Brain microvascular endothelial cell (primary cell): ENCODE measurements around the gene PADI3.

Experiments
- DNase-seq: peaks from one replicate; pipeline ENCODE4 v3.0.0-alpha.2; 2020
- H3K27ac ChIP-seq: fragments of 250-450 bp; sonication (Bioruptor Pico); 2 replicates; pipeline ENCODE4 v1.5.1; 2020; ENCODE audit warnings: mild to moderate bottlenecking, moderate library complexity
- H3K27me3 ChIP-seq: fragments of 250-450 bp; sonication (Bioruptor Pico); replicated peaks from 2 replicates; pipeline ENCODE4 v1.5.1; 2020; ENCODE audit warnings: mild to moderate bottlenecking
- H3K36me3 ChIP-seq: fragments of 250-450 bp; sonication (Bioruptor Pico); replicated peaks from 2 replicates; pipeline ENCODE4 v1.5.1; 2020; ENCODE audit warnings: mild to moderate bottlenecking
- H3K4me3 ChIP-seq: 2 replicates; pipeline ENCODE4 v1.5.1; 2011; ENCODE audit warnings: low read depth, mild to moderate bottlenecking, control low read depth, low read length, moderate library complexity
- CTCF ChIP-seq: IDR thresholded peaks from 2 replicates; pipeline ENCODE4 v1.5.1; 2011; ENCODE audit warnings: low read depth, mild to moderate bottlenecking, moderate library complexity, low read length, control low read depth, inconsistent platforms; ENCODE audit errors: missing control alignments
- in situ Hi-C: cut with HindIII; loops from 2 replicates; pipeline ENCODE4 v1.10.0; 2017; ENCODE audit warnings: low sequenced_read_pairs, low pct_ligation_motif_present

PADI3 gene

GRCh38 chr1:17264470-17264869 lies 15.6 kb downstream of the PADI3 start:
- Histone ChIP-seq H3K36me3 (no peaks in the 10 kb centered on the region), H3K27ac (no peak overlapping the region), H3K27me3 (no peaks in the 10 kb centered on the region), H3K4me3 (no peak overlapping the region)
- in situ Hi-C loops = no loop called here
- TF ChIP-seq CTCF = no peak
- no peak for DNase-seq

GRCh38 chr1:17265162-17265561 lies 16.3 kb downstream of the PADI3 start:
- DNase-seq = no peak
- no peak overlapping the region for H3K27ac ChIP-seq
- TF ChIP-seq CTCF = no peak
- no peak overlapping the region for H3K4me3 ChIP-seq
- H3K27me3 ChIP-seq = no peaks in the 10 kb centered on the region
- in situ Hi-C loops = no loop called here
- no peaks in the 10 kb centered on the region for H3K36me3 ChIP-seq

- TF ChIP-seq CTCF = no peak
- Histone ChIP-seq H3K27me3 (no peaks in the 10 kb centered on the region), H3K27ac (no peak overlapping the region), H3K4me3 (no peak overlapping the region), H3K36me3 (no peaks in the 10 kb centered on the region)
- in situ Hi-C loops = no loop called here
- DNase-seq = no peak
These were observed 17.1 kb downstream of the PADI3 start for GRCh38 chr1:17265950-17266349.

GRCh38 chr1:17270891-17271765 lies 22.2 kb downstream of the PADI3 start:
- no peak for TF ChIP-seq CTCF
- in situ Hi-C loops = no loop called here
- no peak overlapping the region for H3K27ac ChIP-seq
- no peak overlapping the region for H3K4me3 ChIP-seq
- H3K27me3 ChIP-seq = no peaks in the 10 kb centered on the region
- no peak for DNase-seq
- H3K36me3 ChIP-seq = no peaks in the 10 kb centered on the region

GRCh38 chr1:17272066-17272465 lies 23.2 kb downstream of the PADI3 start:
- H3K27ac ChIP-seq = no peak overlapping the region
- no peaks in the 10 kb centered on the region for H3K36me3 ChIP-seq
- no peaks in the 10 kb centered on the region for H3K27me3 ChIP-seq
- no peak overlapping the region for H3K4me3 ChIP-seq
- no peak for DNase-seq
- no peak for TF ChIP-seq CTCF
- in situ Hi-C loops = no loop called here

- no peak for TF ChIP-seq CTCF
- in situ Hi-C loops = no loop called here
- no peaks in the 10 kb centered on the region for H3K27me3 ChIP-seq
- H3K36me3 ChIP-seq = no peaks in the 10 kb centered on the region
- no peak overlapping the region for H3K27ac ChIP-seq
- no peak for DNase-seq
- H3K4me3 ChIP-seq = no peak overlapping the region
These were observed 23.7 kb downstream of the PADI3 start for GRCh38 chr1:17272646-17273045.
